ENCODE measurements around the gene PHF20. TPM values are rescaled to one million over a fixed set of nuclear protein-coding genes. Genes with fewer than 3 reads are reported as not detected.

The PHF20 gene
- total and polyA plus RNA-seq, 2 of the 8 experiments (the other 6 are each of a cell fraction or from before 2014, with no cell fraction given), result 25.6 to 70.1 TPM

DNA sequence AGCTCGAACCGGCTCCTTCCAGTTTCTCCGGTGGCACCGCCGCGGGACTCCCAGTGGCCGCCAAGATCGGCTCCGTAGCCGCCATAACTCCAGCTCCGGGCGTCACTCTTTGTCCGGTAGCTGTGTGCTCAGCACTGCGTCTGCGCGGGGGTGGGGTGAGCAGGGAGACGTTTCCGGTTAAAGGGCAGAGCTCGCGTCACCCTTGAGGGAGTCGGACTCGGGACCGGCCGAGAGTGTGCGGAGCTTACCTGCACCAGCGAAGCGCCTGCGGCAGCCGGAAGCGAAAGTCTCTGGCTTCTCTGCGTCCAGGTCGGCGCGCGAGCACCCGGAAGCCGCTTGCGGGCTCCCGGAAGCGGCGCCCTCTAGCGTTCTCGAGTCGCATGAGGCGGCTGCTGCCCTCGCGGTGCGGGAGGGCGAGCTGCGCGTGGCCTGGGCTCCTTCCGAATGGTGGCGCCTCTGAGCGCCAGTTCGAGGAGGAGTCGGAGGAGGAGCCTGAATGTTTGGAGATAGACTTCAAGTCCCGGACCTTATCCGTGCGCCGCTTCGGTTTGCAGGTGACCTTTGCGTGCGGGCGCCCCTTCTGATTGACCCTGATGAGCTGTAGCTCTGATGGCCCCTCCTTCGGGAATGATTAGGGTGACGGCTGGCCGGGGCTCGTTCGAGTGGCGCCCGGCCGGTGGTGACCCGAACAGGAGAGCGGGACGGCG, 182.5 kb downstream of the PHF20 start, which contains the start of gene SCAND1 (continued):
- no peak for TF ChIP-seq HDAC6 (IDR thresholded peaks at IDR 0.05; ENCODE audit: low read depth, low read length)
- TF ChIP-seq BRCA1 (IDR thresholded peaks at IDR 0.05; ENCODE audit: low read depth, low read length), result no peak
- TF ChIP-seq POLR2AphosphoS5 (IDR thresholded peaks at IDR 0.05; ENCODE audit: low read depth, low read length), result peak; percentile 78
- TF ChIP-seq, protein P1, sequence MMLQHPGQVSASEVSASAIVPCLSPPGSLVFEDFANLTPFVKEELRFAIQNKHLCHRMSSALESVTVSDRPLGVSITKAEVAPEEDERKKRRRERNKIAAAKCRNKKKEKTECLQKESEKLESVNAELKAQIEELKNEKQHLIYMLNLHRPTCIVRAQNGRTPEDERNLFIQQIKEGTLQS (IDR thresholded peaks at IDR 0.05; ENCODE audit: insufficient read depth, low read depth, low read length), result 0 out of 2 replicates have a peak, but pooled peaks have one; percentile 54
- TF ChIP-seq NRF1 (IDR thresholded peaks at IDR 0.05; ENCODE audit: low read depth, low read length), result peak; percentile 57
- peak; percentile 89 to 98 for TF ChIP-seq POLR2A (IDR thresholded peaks at IDR 0.05; ENCODE audit: control extremely low read depth in 1 of 2, low read depth in 2 of 2, low read length in 2 of 2)
- peak; percentile 57 for TF ChIP-seq PHF8 (conservative IDR thresholded peaks at IDR 0.05; ENCODE audit: low read depth, low read length)
- no peak for TF ChIP-seq SIX5 (IDR thresholded peaks at IDR 0.05; ENCODE audit: low read depth, low read length)
- TF ChIP-seq, protein P2, sequence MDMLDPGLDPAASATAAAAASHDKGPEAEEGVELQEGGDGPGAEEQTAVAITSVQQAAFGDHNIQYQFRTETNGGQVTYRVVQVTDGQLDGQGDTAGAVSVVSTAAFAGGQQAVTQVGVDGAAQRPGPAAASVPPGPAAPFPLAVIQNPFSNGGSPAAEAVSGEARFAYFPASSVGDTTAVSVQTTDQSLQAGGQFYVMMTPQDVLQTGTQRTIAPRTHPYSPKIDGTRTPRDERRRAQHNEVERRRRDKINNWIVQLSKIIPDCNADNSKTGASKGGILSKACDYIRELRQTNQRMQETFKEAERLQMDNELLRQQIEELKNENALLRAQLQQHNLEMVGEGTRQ (IDR thresholded peaks at IDR 0.05; ENCODE audit: low read length), result no peak
- peak; percentile 18; the same call in 1 of the 2 replicates for TF ChIP-seq JUN (IDR thresholded peaks at IDR 0.05; ENCODE audit: low read depth, low read length)
- TF ChIP-seq RBBP5 (IDR thresholded peaks at IDR 0.05; ENCODE audit: borderline replicate concordance, low read depth, low read length), result peak; percentile 64; the same call in 1 of the 2 replicates
- TF ChIP-seq HDAC2 (IDR thresholded peaks at IDR 0.05; ENCODE audit: borderline replicate concordance in 1 of 2, low read depth in 2 of 2, low read length in 2 of 2), result no peak
- TF ChIP-seq BACH1 (IDR thresholded peaks at IDR 0.05; ENCODE audit: low read length), result no peak
- peak; percentile 83 for TF ChIP-seq KDM4A (IDR thresholded peaks at IDR 0.05; ENCODE audit: low read depth, low read length, severe bottlenecking)
- TF ChIP-seq BCL11A (IDR thresholded peaks at IDR 0.05; ENCODE audit: low read depth in 2 of 2, low read length in 2 of 2), result no peak
- no peak for TF ChIP-seq CHD1 (IDR thresholded peaks at IDR 0.05; ENCODE audit: low read depth, low read length)
- no peak for TF ChIP-seq ASH2L (IDR thresholded peaks at IDR 0.05; ENCODE audit: low read length)
- TF ChIP-seq, protein P3, sequence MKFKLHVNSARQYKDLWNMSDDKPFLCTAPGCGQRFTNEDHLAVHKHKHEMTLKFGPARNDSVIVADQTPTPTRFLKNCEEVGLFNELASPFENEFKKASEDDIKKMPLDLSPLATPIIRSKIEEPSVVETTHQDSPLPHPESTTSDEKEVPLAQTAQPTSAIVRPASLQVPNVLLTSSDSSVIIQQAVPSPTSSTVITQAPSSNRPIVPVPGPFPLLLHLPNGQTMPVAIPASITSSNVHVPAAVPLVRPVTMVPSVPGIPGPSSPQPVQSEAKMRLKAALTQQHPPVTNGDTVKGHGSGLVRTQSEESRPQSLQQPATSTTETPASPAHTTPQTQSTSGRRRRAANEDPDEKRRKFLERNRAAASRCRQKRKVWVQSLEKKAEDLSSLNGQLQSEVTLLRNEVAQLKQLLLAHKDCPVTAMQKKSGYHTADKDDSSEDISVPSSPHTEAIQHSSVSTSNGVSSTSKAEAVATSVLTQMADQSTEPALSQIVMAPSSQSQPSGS (IDR thresholded peaks at IDR 0.05; ENCODE audit: low read length), result no peak; the same call in 1 of the 2 replicates
- TF ChIP-seq, protein P4, sequence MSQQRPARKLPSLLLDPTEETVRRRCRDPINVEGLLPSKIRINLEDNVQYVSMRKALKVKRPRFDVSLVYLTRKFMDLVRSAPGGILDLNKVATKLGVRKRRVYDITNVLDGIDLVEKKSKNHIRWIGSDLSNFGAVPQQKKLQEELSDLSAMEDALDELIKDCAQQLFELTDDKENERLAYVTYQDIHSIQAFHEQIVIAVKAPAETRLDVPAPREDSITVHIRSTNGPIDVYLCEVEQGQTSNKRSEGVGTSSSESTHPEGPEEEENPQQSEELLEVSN (IDR thresholded peaks at IDR 0.05), result peak; percentile 87
- TF ChIP-seq EP300 (IDR thresholded peaks at IDR 0.05; ENCODE audit: borderline replicate concordance in 1 of 2, low read depth in 2 of 2, low read length in 2 of 2), result peak in 1 of 2 experiments; percentile 73; a peak in 2 of 3 replicates
